Gastroesophageal sphincter (tissue), 4 donors: ENCODE measurements around the gene WDR82. TPM values are rescaled to one million over a fixed set of nuclear protein-coding genes. Genes with fewer than 3 reads are reported as not detected.
"Not testable (repeated sequence)": the region's sequence is repeated elsewhere in the genome, so short reads cannot be mapped to it uniquely, and the experiment has no call there.

ENCODE experiments used
- ATAC-seq: fragments of 150-250 bp; one replicate; pipeline ENCODE4 v1.9.1; 2016; ENCODE audit warnings: mild to moderate bottlenecking, moderate library complexity
- H3K27ac ChIP-seq, 4 donors: fragments of 200-600 bp; sonication (generic) in 3 of 4; 1 replicate in 3 of 4; 2 replicates in 1 of 4; pipeline ENCODE4 v1.5.1; 2016 to 2019
- H3K27me3 ChIP-seq: fragments of 200-600 bp; sonication (generic); one replicate; pipeline ENCODE4 v1.5.1; 2019
- H3K36me3 ChIP-seq, 2 donors: fragments of 200-600 bp; sonication (generic); one replicate each; pipeline ENCODE4 v1.5.1; 2019; ENCODE audit warnings: control low read depth in 1 of 2
- H3K4me1 ChIP-seq, 3 donors: fragments of 200-600 bp; sonication (generic); 1 replicate in 2 of 3; 2 replicates in 1 of 3; pipeline ENCODE4 v1.5.1; 2016 to 2019; ENCODE audit warnings: control low read depth in 2 of 3
- H3K4me3 ChIP-seq, 2 donors: fragments of 200-600 bp; sonication (generic); one replicate each; pipeline ENCODE4 v1.5.1; 2019; ENCODE audit warnings: mild to moderate bottlenecking in 1 of 2, moderate library complexity in 1 of 2
- H3K9me3 ChIP-seq, 3 donors: fragments of 200-600 bp; sonication (generic); one replicate each; pipeline ENCODE4 v1.5.1; 2017 to 2019; ENCODE audit warnings: control low read depth in 2 of 3
- EP300 ChIP-seq: sonication (generic); formaldehyde crosslinking; IDR thresholded peaks from one replicate; pipeline ENCODE4 v1.6.1; 2017; ENCODE audit warnings: antibody characterized with exemption, mild to moderate bottlenecking
- POLR2A ChIP-seq, 2 donors: fragments of 450-650 bp; IDR thresholded peaks; one replicate each; pipeline ENCODE4 v1.6.1; 2017; ENCODE audit warnings: antibody characterized with exemption in 2 of 2, mild to moderate bottlenecking in 2 of 2, moderate library complexity in 1 of 2
- POLR2AphosphoS5 ChIP-seq: sonication (generic); formaldehyde crosslinking; IDR thresholded peaks from one replicate; pipeline ENCODE4 v1.6.1; 2017; ENCODE audit warnings: antibody characterized with exemption
- WGBS, 2 donors: methylation state at CpG; one replicate each; pipeline ENCODE4 v1.1.5; 2018; ENCODE audit warnings: low coverage in 1 of 2; 5-methylcytosine and 5-hydroxymethylcytosine counted together
- total RNA-seq, 4 donors: library from RNA; depleted of rRNA; stranded (reverse); fragments of >200 nt; gene quantifications; one replicate each; pipeline ENCODE4 v1.1.0, GENCODE V29; 2016
- TF ChIP-seq, protein P1 (sequence below), 4 experiments: fragments of 200-600 bp in 2 of 4; fragments of 450-650 bp in 2 of 4; sonication (generic) in 1 of 4; IDR thresholded peaks; one replicate each; pipeline ENCODE4 v1.5.1; 2017 to 2019; ENCODE audit warnings: antibody characterized with exemption in 4 of 4, mild to moderate bottlenecking in 2 of 4, moderate library complexity in 2 of 4

The WDR82 gene
- total RNA-seq, 4 donors from 2014 or later = 63.7 to 92.0 (median 86.7) TPM

GRCh38 chr3:52289338-52289746 lies 10.9 kb upstream of the WDR82 start:
- no peak for ATAC-seq
- Histone ChIP-seq H3K27me3 (no peaks in the 10 kb centered on the region), H3K4me1 (peaks cover 0 to 23% (median 10%) of the 10 kb centered on the region in 3 donors), H3K4me3 (no peak overlapping the region), H3K27ac (no peak overlapping the region), H3K9me3 (no peaks in the 10 kb centered on the region), H3K36me3 (peaks cover 0 to 46% of the 10 kb centered on the region in 2 donors)
- 67 to 100% methylated on average over 1 of the region's 1 CpG for WGBS, 2 donors
- no peak for TF ChIP-seq POLR2AphosphoS5
- TF ChIP-seq EP300 = no peak
- TF ChIP-seq POLR2A (IDR thresholded peaks at IDR 0.05) = no peak
- TF ChIP-seq, protein P1, sequence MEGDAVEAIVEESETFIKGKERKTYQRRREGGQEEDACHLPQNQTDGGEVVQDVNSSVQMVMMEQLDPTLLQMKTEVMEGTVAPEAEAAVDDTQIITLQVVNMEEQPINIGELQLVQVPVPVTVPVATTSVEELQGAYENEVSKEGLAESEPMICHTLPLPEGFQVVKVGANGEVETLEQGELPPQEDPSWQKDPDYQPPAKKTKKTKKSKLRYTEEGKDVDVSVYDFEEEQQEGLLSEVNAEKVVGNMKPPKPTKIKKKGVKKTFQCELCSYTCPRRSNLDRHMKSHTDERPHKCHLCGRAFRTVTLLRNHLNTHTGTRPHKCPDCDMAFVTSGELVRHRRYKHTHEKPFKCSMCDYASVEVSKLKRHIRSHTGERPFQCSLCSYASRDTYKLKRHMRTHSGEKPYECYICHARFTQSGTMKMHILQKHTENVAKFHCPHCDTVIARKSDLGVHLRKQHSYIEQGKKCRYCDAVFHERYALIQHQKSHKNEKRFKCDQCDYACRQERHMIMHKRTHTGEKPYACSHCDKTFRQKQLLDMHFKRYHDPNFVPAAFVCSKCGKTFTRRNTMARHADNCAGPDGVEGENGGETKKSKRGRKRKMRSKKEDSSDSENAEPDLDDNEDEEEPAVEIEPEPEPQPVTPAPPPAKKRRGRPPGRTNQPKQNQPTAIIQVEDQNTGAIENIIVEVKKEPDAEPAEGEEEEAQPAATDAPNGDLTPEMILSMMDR (IDR thresholded peaks at IDR 0.05) = no peak

DNA sequence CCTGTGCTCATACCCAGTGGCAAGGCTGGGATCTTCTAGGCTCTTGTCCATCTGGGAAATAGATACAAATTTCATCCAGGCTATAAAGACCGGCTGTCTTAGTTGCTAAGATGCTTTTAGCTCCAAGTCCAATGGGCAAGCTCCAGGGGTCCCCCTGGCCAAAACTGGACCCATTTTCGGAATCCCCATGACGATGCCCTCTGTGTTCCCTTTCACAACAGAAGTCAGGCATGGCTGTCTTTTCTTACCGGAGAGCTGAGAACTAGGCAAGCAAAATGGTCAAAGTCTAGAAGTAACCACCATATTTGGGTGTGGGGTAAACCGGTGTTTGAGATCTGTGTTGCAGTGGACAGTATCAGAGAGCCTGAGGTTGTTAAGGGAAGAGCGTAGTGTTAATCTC lies 10.2 kb upstream of the WDR82 start:
- no peaks in the 10 kb centered on the region for H3K27me3 ChIP-seq
- H3K4me3 ChIP-seq = peak overlapping the region in 1 of 2 donors; percentile 89
- H3K9me3 ChIP-seq = no peaks in the 10 kb centered on the region
- no peak for ATAC-seq
- TF ChIP-seq, protein P1 (IDR thresholded peaks at IDR 0.05) = no peak
- TF ChIP-seq POLR2AphosphoS5 (no peak), EP300 (no peak), POLR2A (IDR thresholded peaks at IDR 0.05) (no peak)
- H3K4me1 ChIP-seq = peaks cover 0 to 23% (median 10%) of the 10 kb centered on the region in 3 donors
- H3K36me3 ChIP-seq = peaks cover 0 to 43% of the 10 kb centered on the region in 2 donors
- peak overlapping the region in 3 of 4 donors; percentile 98 to 100 (median 100) for H3K27ac ChIP-seq
- WGBS, 2 donors = 93% methylated on average over 4 to 6 of the region's 6 CpGs

DNA sequence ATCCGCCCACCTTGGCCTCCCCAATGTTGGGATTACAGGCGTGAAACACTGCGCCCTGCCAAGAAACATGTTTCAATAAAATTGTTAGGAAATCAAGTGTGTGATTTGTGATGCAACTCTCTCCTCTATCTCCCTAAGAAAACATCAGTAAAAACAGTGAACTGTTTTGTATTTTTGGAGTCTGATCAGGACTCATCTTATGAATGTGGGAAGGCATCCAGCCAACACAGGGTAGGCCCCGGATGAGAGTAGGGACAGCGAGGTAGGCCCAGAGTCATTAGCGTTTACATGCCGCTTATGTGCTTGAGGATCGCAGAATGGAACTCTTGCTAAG lies 8.3 kb upstream of the WDR82 start:
- Histone ChIP-seq H3K4me1 (peaks cover 0 to 23% (median 10%) of the 10 kb centered on the region in 3 donors), H3K9me3 (no peaks in the 10 kb centered on the region), H3K36me3 (peaks cover 0 to 34% of the 10 kb centered on the region in 2 donors), H3K27me3 (no peaks in the 10 kb centered on the region), H3K4me3 (peak overlapping the region; percentile 60 to 89), H3K27ac (peak overlapping the region; percentile 93 to 100 (median 99))
- ATAC-seq = no peak
- TF ChIP-seq EP300 (no peak), POLR2AphosphoS5 (no peak), POLR2A (IDR thresholded peaks at IDR 0.05) (no peak)
- TF ChIP-seq, protein P1 (IDR thresholded peaks at IDR 0.05) = no peak
- 62% methylated on average over 5 of the region's 8 CpGs; no CpG with 5 or more reads in 1 of the 2 donors for WGBS, 2 donors

DNA sequence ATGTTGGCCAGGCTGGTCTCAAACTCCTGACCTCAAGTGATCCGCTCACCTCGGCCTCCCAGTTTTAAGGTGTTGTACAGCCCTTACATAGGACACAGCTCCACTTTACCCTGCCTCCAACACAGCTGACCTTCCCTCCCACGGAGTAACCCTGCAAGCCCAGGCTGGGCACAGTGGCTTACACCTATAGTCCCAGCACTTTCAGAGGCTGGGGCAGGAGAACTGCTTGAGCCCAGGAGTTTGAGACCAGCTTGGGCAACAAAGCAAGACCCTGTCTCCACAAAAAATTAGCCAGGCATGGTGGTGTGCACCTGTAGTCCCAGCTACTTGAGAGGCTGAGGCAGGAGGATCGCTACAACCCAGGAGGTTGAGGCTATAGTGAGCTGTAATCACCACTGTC lies 5.6 kb upstream of the WDR82 start:
- H3K27me3 ChIP-seq, ATAC-seq, H3K4me3 ChIP-seq, H3K9me3 ChIP-seq, H3K27ac ChIP-seq: not testable (repeated sequence)
- Histone ChIP-seq H3K36me3 (peaks cover 0 to 19% of the 10 kb centered on the region in 2 donors), H3K4me1 (peaks cover 0 to 40% (median 10%) of the 10 kb centered on the region in 3 donors)
- 100% methylated on average over 1 of the region's 4 CpGs; no CpG with 5 or more reads in 1 of the 2 donors for WGBS, 2 donors

GRCh38 chr3:52283306-52283705 lies 4.9 kb upstream of the WDR82 start:
- TF ChIP-seq POLR2A (IDR thresholded peaks at IDR 0.05) = no peak
- TF ChIP-seq, protein P1 (IDR thresholded peaks at IDR 0.05) = no peak
- no peak for TF ChIP-seq EP300
- TF ChIP-seq POLR2AphosphoS5 = no peak
- ATAC-seq = no peak
- no peak overlapping the region for H3K4me3 ChIP-seq

More at GRCh38 chr3:52283306-52283705, 4.9 kb upstream of the WDR82 start:
- peaks cover 0 to 19% of the 10 kb centered on the region in 2 donors for H3K36me3 ChIP-seq
- no peak overlapping the region for H3K27ac ChIP-seq
- peaks cover 0 to 34% (median 5%) of the 10 kb centered on the region in 3 donors for H3K4me1 ChIP-seq
- H3K27me3 ChIP-seq = no peaks in the 10 kb centered on the region
- WGBS, 2 donors = 25 to 71% methylated on average over 1 of the region's 1 CpG
- H3K9me3 ChIP-seq = no peaks in the 10 kb centered on the region
